Vagina (tissue), 2 donors: ENCODE measurements around the gene BRMS1L. TPM values are rescaled to one million over a fixed set of nuclear protein-coding genes. Genes with fewer than 3 reads are reported as not detected.
"Not testable (repeated sequence)": the region's sequence is repeated elsewhere in the genome, so short reads cannot be mapped to it uniquely, and the experiment has no call there.

Source experiments
- DNase-seq, 2 donors: peaks; one replicate each; pipeline ENCODE4 v3.0.0-alpha.2; 2017; ENCODE audit errors: extremely low spot score in 2 of 2
- H3K27ac ChIP-seq: fragments of 200-600 bp; sonication (generic); one replicate; pipeline ENCODE4 v1.5.1; 2019
- H3K27me3 ChIP-seq: fragments of 200-600 bp; sonication (generic); one replicate; pipeline ENCODE4 v1.5.1; 2019
- H3K36me3 ChIP-seq, 2 donors: fragments of 200-600 bp; sonication (generic); one replicate each; pipeline ENCODE4 v1.5.1; 2017 to 2019
- H3K4me1 ChIP-seq: fragments of 200-600 bp; sonication (generic); one replicate; pipeline ENCODE4 v1.5.1; 2019
- H3K4me3 ChIP-seq, 2 donors: fragments of 200-600 bp; sonication (generic); 1 replicate in 1 of 2; 2 replicates in 1 of 2; pipeline ENCODE4 v1.5.1; 2016 to 2019
- H3K9me3 ChIP-seq: fragments of 200-600 bp; sonication (generic); one replicate; pipeline ENCODE4 v1.5.1; 2019
- CTCF ChIP-seq, 3 experiments: fragments of 450-650 bp in 2 of 3; fragments of 200-600 bp in 1 of 3; sonication (generic) in 1 of 3; IDR thresholded peaks; one replicate each; pipeline ENCODE4 v1.5.1; 2017 to 2019; ENCODE audit warnings: antibody characterized with exemption in 3 of 3, mild to moderate bottlenecking in 2 of 3, moderate library complexity in 2 of 3
- POLR2A ChIP-seq, 2 donors: fragments of 450-650 bp; IDR thresholded peaks; one replicate each; pipeline ENCODE4 v1.6.1; 2017; ENCODE audit warnings: antibody characterized with exemption in 2 of 2, mild to moderate bottlenecking in 2 of 2, moderate library complexity in 2 of 2
- POLR2AphosphoS5 ChIP-seq, 2 donors: sonication (generic); formaldehyde crosslinking; IDR thresholded peaks; one replicate each; pipeline ENCODE4 v1.9.0; 2017; ENCODE audit warnings: antibody characterized with exemption in 2 of 2, mild to moderate bottlenecking in 2 of 2, low read depth in 1 of 2; ENCODE audit not compliant: insufficient read depth in 1 of 2
- intact Hi-C: fragments of 100-400 bp; cut with DNase I; formaldehyde crosslinking; loops from one replicate; pipeline ENCODE4 v1.15.1; 2023
- total RNA-seq: library from RNA; depleted of rRNA; stranded (reverse); fragments of >200 nt; gene quantifications from one replicate; pipeline ENCODE4 v1.2.3, GENCODE V29; 2016

The BRMS1L gene
- 9.6 TPM for total RNA-seq

GRCh38 chr14:35826218-35826951 lies at the start of gene BRMS1L:
TSS of gene BRMS1L (plus strand) at chr14:35826338. CDS start at chr14:35826517, 179 bp downstream.
- H3K9me3 ChIP-seq: no peaks in the 10 kb centered on the region
- TF ChIP-seq POLR2AphosphoS5 (IDR thresholded peaks at IDR 0.05; ENCODE audit: insufficient read depth in 1 of 2, low read depth in 1 of 2): peak; percentile 68 to 99
- no peak for TF ChIP-seq CTCF (IDR thresholded peaks at IDR 0.05)
- peak in 1 of 2 donors; percentile 74 for TF ChIP-seq POLR2A (IDR thresholded peaks at IDR 0.05)
- intact Hi-C loops: no loop called here
- DNase-seq: peak; percentile 98 to 99
- H3K27me3 ChIP-seq: no peaks in the 10 kb centered on the region
- H3K27ac ChIP-seq: peak within 1 kb of the TSS; percentile 98
- H3K4me1 ChIP-seq: peaks cover 17% of the 10 kb centered on the region
- no peaks in the 10 kb centered on the region for H3K36me3 ChIP-seq
- H3K4me3 ChIP-seq: peak within 1 kb of the TSS; percentile 93 to 96

GRCh38 chr14:35776823-35777222 lies 49.3 kb upstream of the BRMS1L start:
- Histone ChIP-seq H3K9me3 (no peaks in the 10 kb centered on the region), H3K36me3 (no peaks in the 10 kb centered on the region), H3K27ac (no peak overlapping the region), H3K27me3 (no peaks in the 10 kb centered on the region), H3K4me1 (no peaks in the 10 kb centered on the region), H3K4me3 (no peak overlapping the region)
- TF ChIP-seq POLR2AphosphoS5 (IDR thresholded peaks at IDR 0.05; ENCODE audit: insufficient read depth in 1 of 2, low read depth in 1 of 2): no peak
- TF ChIP-seq POLR2A (IDR thresholded peaks at IDR 0.05): no peak
- no peak for TF ChIP-seq CTCF (IDR thresholded peaks at IDR 0.05)
- no peak for DNase-seq
- intact Hi-C loops: no loop called here

DNA sequence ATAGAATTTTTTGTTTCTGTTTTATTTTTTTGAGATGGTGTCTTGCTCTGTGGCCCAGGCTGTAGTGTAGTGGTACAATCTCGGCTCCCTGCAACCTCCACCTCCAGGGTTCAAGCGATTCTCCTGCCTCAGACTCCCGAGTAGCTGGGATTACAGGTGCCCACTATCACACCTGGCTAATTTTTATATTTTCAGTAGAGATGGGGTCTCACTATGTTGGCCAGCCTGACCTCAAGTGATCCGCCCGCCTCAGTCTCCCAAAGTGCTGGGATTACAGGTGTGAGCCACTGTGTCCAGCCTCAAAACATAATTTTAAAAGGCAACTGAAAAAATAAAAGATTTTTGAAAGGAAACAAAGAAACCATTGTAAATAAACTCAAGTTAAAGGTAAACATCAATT lies 48.6 kb upstream of the BRMS1L start:
- H3K4me1 ChIP-seq, DNase-seq, H3K27me3 ChIP-seq, H3K4me3 ChIP-seq, H3K27ac ChIP-seq, H3K9me3 ChIP-seq, intact Hi-C loops, H3K36me3 ChIP-seq: not testable (repeated sequence)

DNA sequence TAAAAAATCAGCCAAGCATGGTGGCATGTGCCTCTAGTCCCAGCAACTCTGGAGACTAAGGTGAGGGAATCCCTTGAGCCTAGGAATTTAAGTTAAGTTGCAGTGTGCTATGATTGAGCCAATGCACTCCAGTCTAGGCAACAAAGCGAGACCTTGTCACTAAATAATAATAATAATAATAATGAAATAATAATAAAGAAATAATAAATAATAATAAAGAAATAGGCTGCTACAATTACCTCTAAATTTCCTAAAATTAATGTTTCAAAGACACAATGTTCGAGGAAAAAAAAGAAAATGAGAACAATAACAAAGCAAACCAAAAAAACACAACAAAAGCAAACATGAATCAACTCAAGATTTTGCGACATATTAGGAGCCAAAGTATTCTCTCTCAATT lies 46.8 kb upstream of the BRMS1L start:
- intact Hi-C loops: no loop called here
- TF ChIP-seq POLR2A (IDR thresholded peaks at IDR 0.05) (no peak), CTCF (IDR thresholded peaks at IDR 0.05) (no peak), POLR2AphosphoS5 (IDR thresholded peaks at IDR 0.05; ENCODE audit: insufficient read depth in 1 of 2, low read depth in 1 of 2) (no peak)
- H3K36me3 ChIP-seq: no peaks in the 10 kb centered on the region
- no peak overlapping the region for H3K27ac ChIP-seq
- no peaks in the 10 kb centered on the region for H3K4me1 ChIP-seq
- no peaks in the 10 kb centered on the region for H3K9me3 ChIP-seq
- no peak for DNase-seq
- no peaks in the 10 kb centered on the region for H3K27me3 ChIP-seq
- no peak overlapping the region for H3K4me3 ChIP-seq

- H3K4me3 ChIP-seq: no peak overlapping the region
- H3K36me3 ChIP-seq: no peaks in the 10 kb centered on the region
- TF ChIP-seq POLR2A (IDR thresholded peaks at IDR 0.05) (no peak), CTCF (IDR thresholded peaks at IDR 0.05) (no peak), POLR2AphosphoS5 (IDR thresholded peaks at IDR 0.05; ENCODE audit: insufficient read depth in 1 of 2, low read depth in 1 of 2) (no peak)
- intact Hi-C loops: no loop called here
- peaks cover 8% of the 10 kb centered on the region for H3K4me1 ChIP-seq
- no peak for DNase-seq
- no peaks in the 10 kb centered on the region for H3K9me3 ChIP-seq
- H3K27ac ChIP-seq: no peak overlapping the region
- H3K27me3 ChIP-seq: no peaks in the 10 kb centered on the region
Observed at GRCh38 chr14:35783699-35784098, 42.4 kb upstream of the BRMS1L start.
